ENCODE data around the gene ENTPD2. TPM values are rescaled to one million over a fixed set of nuclear protein-coding genes. Genes with fewer than 3 reads are reported as not detected.

ENTPD2 gene
- total RNA-seq, 1 experiment from 2014 or later = 32.5 TPM

GRCh38 chr9:137077758-137078693, 24.2 kb upstream of the ENTPD2 start (continued):
- TF ChIP-seq ATF3 (IDR thresholded peaks at IDR 0.05) (no peak), EGR1 (IDR thresholded peaks at IDR 0.05; ENCODE audit: low read depth) (no peak), ZBTB33 (IDR thresholded peaks at IDR 0.05; ENCODE audit: extremely low read depth, insufficient replicate concordance, low read length) (no peak)

GRCh38 chr9:137077010-137077747, 23.3 kb upstream of the ENTPD2 start, which contains the start of gene UAP1L1:
TSS of gene UAP1L1 (plus strand) at chr9:137077517. CDS start at chr9:137077533, 16 bp downstream.
- Histone ChIP-seq H3K79me2 (ENCODE audit: insufficient read depth, low read length) (peaks cover 4% of the 10 kb centered on the region; the same call in 1 of the 2 replicates), H3K4me3 (replicated peaks in 1 of 2; ENCODE audit: low read depth in 1 of 2, low read length in 2 of 2) (peak within 1 kb of the TSS; percentile 57 to 66), H3K27me3 (ENCODE audit: insufficient read depth, low read length) (no peaks in the 10 kb centered on the region), H3K36me3 (ENCODE audit: control insufficient read depth in 1 of 2, insufficient read depth in 2 of 2, low read length in 2 of 2) (peaks cover 0 to 8% of the 10 kb centered on the region in 2 experiments; a peak in 1 of 4 replicates), H3K27ac (ENCODE audit: low read depth, low read length) (peak within 1 kb of the TSS; percentile 66), H4K20me1 (ENCODE audit: insufficient read depth) (no peaks in the 10 kb centered on the region), H3K4me1 (ENCODE audit: control insufficient read depth in 1 of 2, insufficient read depth in 2 of 2, low read length in 2 of 2) (peaks cover 11 to 37% of the 10 kb centered on the region in 2 experiments), H3K9ac (ENCODE audit: low read length) (peak within 1 kb of the TSS; percentile 72), H3K9me2 (ENCODE audit: insufficient read depth) (no peaks in the 10 kb centered on the region), H3K9me3 (ENCODE audit: control insufficient read depth in 1 of 2, insufficient read depth in 1 of 2, low read depth in 1 of 2, low read length in 2 of 2) (no peaks in the 10 kb centered on the region), H3K4me2 (ENCODE audit: low read length) (peak within 1 kb of the TSS; percentile 89), H2AFZ (ENCODE audit: low read depth, low read length, poor library complexity, severe bottlenecking) (peak within 1 kb of the TSS; percentile 32)
- ATAC-seq = peak; percentile 81
- intact Hi-C loops (cut with micrococcal nuclease) = no loop called here
- ChIA-PET POLR2A (interaction anchor here (0.6 to 2.1 kb wide), 4 partner anchors 9 to 165 kb away, joined by 3 to 6 read pairs (median 4); partner anchors contain the start of gene MAN1B1), CTCF (interaction anchor here (0.6 to 2.1 kb wide), 4 partner anchors 9 to 346 kb away, joined by 3 to 12 read pairs (median 4); partner anchors contain the start of genes EXD3, NOXA1 and NPDC1), RAD21 (ENCODE audit: low non-redundant PET in 1 of 2, low total read pairs in 2 of 2, uncharacterized antibody in 2 of 2, unreplicated experiment in 2 of 2) (interaction anchor here in 1 of 2 experiments (0.8 kb wide), 1 partner anchor 9 kb away, joined by 5 read pairs; no protein-coding TSS in a partner anchor)
- TF ChIP-seq CBX3 (IDR thresholded peaks at IDR 0.05; ENCODE audit: low read depth) (no peak), ZFX (IDR thresholded peaks at IDR 0.05) (0 out of 2 replicates have a peak, but pooled peaks have one; percentile 74), POLR2AphosphoS5 (IDR thresholded peaks at IDR 0.05; ENCODE audit: low read depth, low read length) (peak; percentile 65), TCF7L2 (IDR thresholded peaks at IDR 0.05; ENCODE audit: borderline replicate concordance, extremely low read depth, insufficient read depth, insufficient read length) (peak; percentile 62), POLR2A (IDR thresholded peaks at IDR 0.05; ENCODE audit: borderline replicate concordance, extremely low read depth, insufficient read depth, insufficient read length) (peak; percentile 27)
- no TSS peak for BruUV-seq (replicated peaks)
- no peak for DNase-seq (ENCODE audit: low read depth, low spot score)

All from HCT116 (cell line).